Measurements from ENCODE around the gene SOX14. TPM values are rescaled to one million over a fixed set of nuclear protein-coding genes. Genes with fewer than 3 reads are reported as not detected.

The SOX14 gene
- total RNA-seq, 4 donors from 2014 or later: not detected

DNA sequence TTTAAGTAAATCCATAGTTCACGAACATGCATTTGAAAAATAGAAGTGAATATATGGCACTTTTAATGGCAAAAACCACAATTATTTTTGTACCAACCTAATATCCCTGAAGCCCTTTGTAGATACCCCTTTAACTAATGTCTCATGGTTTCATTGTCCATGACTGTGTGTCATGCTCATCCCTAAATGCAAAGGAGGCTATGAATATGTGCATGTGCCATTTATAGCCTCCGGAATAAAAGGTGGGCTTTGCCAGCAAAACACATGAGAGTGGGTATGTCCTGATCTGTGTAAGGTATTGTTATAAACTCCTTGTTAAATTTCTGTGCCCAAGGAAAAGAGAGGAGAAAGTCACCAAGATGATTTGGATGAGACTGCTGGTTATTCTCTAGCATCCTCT lies 20.5 kb upstream of the SOX14 start:
- Histone ChIP-seq H3K36me3 (no peaks in the 10 kb centered on the region), H3K27ac (no peak overlapping the region), H3K9me3 (no peaks in the 10 kb centered on the region), H3K27me3 (peaks cover 25% of the 10 kb centered on the region), H3K4me1 (no peaks in the 10 kb centered on the region), H3K4me3 (no peak overlapping the region)
- no peak for ATAC-seq
- TF ChIP-seq EP300 (IDR thresholded peaks at IDR 0.05) (no peak), POLR2AphosphoS5 (IDR thresholded peaks at IDR 0.05) (no peak), POLR2A (IDR thresholded peaks at IDR 0.05) (no peak)
- TF ChIP-seq, protein P1, sequence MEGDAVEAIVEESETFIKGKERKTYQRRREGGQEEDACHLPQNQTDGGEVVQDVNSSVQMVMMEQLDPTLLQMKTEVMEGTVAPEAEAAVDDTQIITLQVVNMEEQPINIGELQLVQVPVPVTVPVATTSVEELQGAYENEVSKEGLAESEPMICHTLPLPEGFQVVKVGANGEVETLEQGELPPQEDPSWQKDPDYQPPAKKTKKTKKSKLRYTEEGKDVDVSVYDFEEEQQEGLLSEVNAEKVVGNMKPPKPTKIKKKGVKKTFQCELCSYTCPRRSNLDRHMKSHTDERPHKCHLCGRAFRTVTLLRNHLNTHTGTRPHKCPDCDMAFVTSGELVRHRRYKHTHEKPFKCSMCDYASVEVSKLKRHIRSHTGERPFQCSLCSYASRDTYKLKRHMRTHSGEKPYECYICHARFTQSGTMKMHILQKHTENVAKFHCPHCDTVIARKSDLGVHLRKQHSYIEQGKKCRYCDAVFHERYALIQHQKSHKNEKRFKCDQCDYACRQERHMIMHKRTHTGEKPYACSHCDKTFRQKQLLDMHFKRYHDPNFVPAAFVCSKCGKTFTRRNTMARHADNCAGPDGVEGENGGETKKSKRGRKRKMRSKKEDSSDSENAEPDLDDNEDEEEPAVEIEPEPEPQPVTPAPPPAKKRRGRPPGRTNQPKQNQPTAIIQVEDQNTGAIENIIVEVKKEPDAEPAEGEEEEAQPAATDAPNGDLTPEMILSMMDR (IDR thresholded peaks at IDR 0.05): no peak
- 60 to 68% methylated on average over 2 of the region's 2 CpGs for WGBS, 2 donors (ENCODE audit: low coverage in 1 of 2)

DNA sequence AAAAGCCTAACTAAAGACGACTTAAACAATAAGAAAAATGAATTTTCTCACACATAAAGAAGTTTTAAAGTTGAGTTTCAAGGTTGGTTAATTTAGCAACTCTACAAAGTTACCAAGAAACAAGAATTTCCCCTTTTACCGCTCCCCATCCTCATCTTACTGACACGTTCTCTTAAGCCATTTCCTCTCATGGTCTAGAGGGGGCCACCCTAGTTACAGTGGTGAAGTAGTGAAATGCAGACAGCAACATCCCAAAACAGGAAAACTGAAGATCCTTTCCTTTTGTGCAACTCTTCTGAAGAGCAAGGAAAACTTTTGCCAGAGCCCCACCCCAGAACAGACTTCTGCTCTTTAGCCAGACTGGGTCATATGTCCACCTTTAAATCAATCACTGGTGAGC lies 17.3 kb upstream of the SOX14 start:
- no peaks in the 10 kb centered on the region for H3K36me3 ChIP-seq
- H3K27me3 ChIP-seq: peaks cover 42% of the 10 kb centered on the region
- no peak overlapping the region for H3K4me3 ChIP-seq
- H3K4me1 ChIP-seq: no peaks in the 10 kb centered on the region
- no peak overlapping the region for H3K27ac ChIP-seq
- TF ChIP-seq POLR2A (IDR thresholded peaks at IDR 0.05): no peak
- no peak for TF ChIP-seq POLR2AphosphoS5 (IDR thresholded peaks at IDR 0.05)
- no peak for TF ChIP-seq EP300 (IDR thresholded peaks at IDR 0.05)
- TF ChIP-seq, protein P1 (IDR thresholded peaks at IDR 0.05): no peak
- ATAC-seq: no peak
- H3K9me3 ChIP-seq: no peaks in the 10 kb centered on the region
- WGBS, 2 donors (ENCODE audit: low coverage in 1 of 2): 38 to 56% methylated on average over 3 of the region's 3 CpGs

DNA sequence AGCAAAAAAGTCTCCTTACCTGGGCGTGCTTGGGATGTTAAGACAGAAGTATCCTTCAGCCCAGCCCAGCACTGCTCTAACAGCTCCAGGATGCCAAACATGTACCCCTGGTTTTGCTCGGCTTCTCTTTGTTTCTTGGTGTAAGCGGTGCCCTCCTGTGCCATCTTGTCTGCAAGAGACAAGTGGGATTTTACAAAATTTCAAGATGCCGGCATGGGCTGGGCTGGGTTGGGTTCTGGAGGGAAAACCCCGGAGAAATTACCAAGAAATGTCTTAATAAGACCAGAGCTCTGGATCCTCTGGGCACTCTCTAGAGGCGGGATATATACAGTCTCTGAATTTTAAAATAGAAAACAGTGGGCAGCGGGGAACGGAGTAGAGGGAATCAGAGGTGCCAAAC lies 4.6 kb upstream of the SOX14 start:
- TF ChIP-seq POLR2A (IDR thresholded peaks at IDR 0.05): no peak
- no peak overlapping the region for H3K27ac ChIP-seq
- no peaks in the 10 kb centered on the region for H3K36me3 ChIP-seq
- peaks cover 85% of the 10 kb centered on the region for H3K27me3 ChIP-seq
- H3K9me3 ChIP-seq: peaks cover 0 to 19% (median 0%) of the 10 kb centered on the region in 3 donors
- no peak overlapping the region for H3K4me3 ChIP-seq
- WGBS, 2 donors (ENCODE audit: low coverage in 1 of 2): 17 to 30% methylated on average over 3 to 7 of the region's 8 CpGs
- no peak for ATAC-seq
- H3K4me1 ChIP-seq: peaks cover 0 to 17% (median 6%) of the 10 kb centered on the region in 3 donors

DNA sequence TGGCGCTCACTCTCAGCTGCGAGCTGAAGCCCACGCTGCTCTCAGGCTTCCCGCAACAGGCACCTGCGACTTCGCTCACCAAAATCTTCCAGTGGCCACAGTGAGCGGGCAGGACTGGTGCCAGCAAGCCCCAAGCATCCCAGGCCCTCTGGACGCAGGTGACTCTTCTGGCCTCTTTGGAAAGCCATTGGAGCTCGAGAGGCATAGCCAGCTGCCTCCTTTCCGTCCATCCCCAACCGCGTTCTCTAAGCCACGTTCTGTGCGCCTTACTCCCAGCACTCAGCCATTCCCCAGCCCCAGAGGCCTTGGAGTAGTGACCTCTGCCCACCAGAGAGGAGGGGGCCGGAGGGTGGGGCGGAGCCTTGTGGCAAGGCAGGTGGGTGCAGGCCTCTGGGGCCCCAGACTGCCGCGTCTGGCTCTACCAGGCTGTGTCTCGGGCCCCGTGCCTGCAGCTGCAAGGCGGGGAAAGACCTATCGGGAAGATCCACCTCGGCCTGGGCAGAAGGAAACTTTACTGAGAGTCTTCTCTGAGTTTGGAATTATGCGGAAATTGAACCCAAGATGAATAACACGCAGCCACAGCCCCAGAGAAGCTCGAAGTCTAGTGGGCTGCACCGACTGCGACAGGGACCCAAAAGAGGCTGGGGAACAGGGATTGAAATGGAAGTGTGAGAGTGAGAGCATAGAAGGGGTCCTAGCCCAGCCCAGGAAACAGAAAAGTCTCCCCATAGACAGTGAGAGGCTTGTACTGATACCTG lies 3.6 kb upstream of the SOX14 start:
- no peak for TF ChIP-seq EP300 (IDR thresholded peaks at IDR 0.05)
- ATAC-seq: no peak
- Histone ChIP-seq H3K4me1 (peaks cover 0 to 22% (median 6%) of the 10 kb centered on the region in 3 donors), H3K4me3 (no peak overlapping the region), H3K27ac (no peak overlapping the region), H3K27me3 (peaks cover 87% of the 10 kb centered on the region), H3K36me3 (no peaks in the 10 kb centered on the region), H3K9me3 (peaks cover 0 to 9% (median 0%) of the 10 kb centered on the region in 3 donors)
- 2% methylated on average over 9 of the region's 28 CpGs; no CpG with 5 or more reads in 1 of the 2 donors for WGBS, 2 donors (ENCODE audit: low coverage in 1 of 2)

DNA sequence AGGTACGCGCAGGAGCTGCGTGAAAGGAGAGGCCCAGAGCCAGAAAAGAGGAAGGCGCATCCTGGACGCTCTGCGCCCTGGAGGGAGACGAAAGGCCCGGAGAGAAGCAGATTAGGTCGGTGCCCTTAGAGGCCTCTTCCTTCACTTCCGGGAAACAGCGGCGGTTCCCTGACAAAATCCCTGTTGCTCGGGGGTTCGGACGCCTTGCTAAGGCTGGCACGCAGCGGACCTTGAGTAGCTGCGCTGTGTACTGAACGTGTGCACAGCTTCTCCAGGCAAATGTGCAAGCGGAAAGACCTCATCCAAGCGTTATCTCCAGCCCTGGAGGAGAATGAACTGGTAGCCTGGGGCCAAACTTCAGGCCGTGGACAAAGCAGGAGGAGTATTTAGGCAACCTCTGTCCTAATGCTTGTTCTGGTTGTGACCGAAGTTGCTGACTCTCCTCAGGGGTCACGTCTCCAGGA lies 3.0 kb upstream of the SOX14 start:
- H3K27ac ChIP-seq: no peak overlapping the region
- 5 to 10% methylated on average over 2 to 8 of the region's 24 CpGs for WGBS, 2 donors (ENCODE audit: low coverage in 1 of 2)
- peaks cover 0 to 4% (median 0%) of the 10 kb centered on the region in 3 donors for H3K9me3 ChIP-seq
- ATAC-seq: no peak
- TF ChIP-seq POLR2AphosphoS5 (IDR thresholded peaks at IDR 0.05) (no peak), POLR2A (IDR thresholded peaks at IDR 0.05) (no peak), EP300 (IDR thresholded peaks at IDR 0.05) (no peak)
- TF ChIP-seq, protein P1 (IDR thresholded peaks at IDR 0.05): no peak
- H3K4me3 ChIP-seq: no peak overlapping the region
- H3K4me1 ChIP-seq: peaks cover 0 to 22% (median 6%) of the 10 kb centered on the region in 3 donors
- H3K27me3 ChIP-seq: peaks cover 92% of the 10 kb centered on the region
- no peaks in the 10 kb centered on the region for H3K36me3 ChIP-seq
